A549 (cell line): ENCODE measurements around the gene SENP7. TPM values are rescaled to one million over a fixed set of nuclear protein-coding genes. Genes with fewer than 3 reads are reported as not detected.

ENCODE experiments used
- ATAC-seq, 2 experiments: fragments of 200-7000 bp in 1 of 2; fragments of >200 bp in 1 of 2; cut with Nextera tagmentation in 1 of 2; cut with Tn5 transposase in 1 of 2; 3 replicates each; pipeline versions ENCODE4 v1.8.0 to v1.9.1; 2018 to 2020; ENCODE audit warnings: mild to moderate bottlenecking in 1 of 2, moderate library complexity in 1 of 2
- CTCF ChIA-PET: fragments of 300-600 bp; sonication (Branson Sonifier 250); formaldehyde crosslinking; extraction: SDS; loops from one replicate; lab custom pipeline; 2021; ENCODE audit warnings: antibody characterized with exemption, inconsistent platforms; lab: Yijun Ruan, JAX
- POLR2A ChIA-PET: fragments of 350-600 bp; formaldehyde crosslinking; extraction: SDS; loops from one replicate; lab custom pipeline; 2021; ENCODE audit warnings: antibody characterized with exemption, inconsistent platforms; lab: Yijun Ruan, JAX
- DNase-seq, 2 experiments: peaks; one replicate each; pipeline versions ENCODE4 v3.0.0 to v3.0.0-alpha.2; 2011 to 2016; ENCODE audit warnings: low read depth in 1 of 2, low spot score in 1 of 2
- FAIRE-seq: peaks from 2 replicates; lab custom pipeline; 2011; peaks lifted over from hg19 to GRCh38; lab: Jason Lieb, UNC
- H3K27ac ChIP-seq, 2 experiments: fragments of >200 bp; sonication (Bioruptor Twin); formaldehyde crosslinking; 3 replicates each; pipeline ENCODE4 v1.5.1; 2016 to 2017
- H3K4me1 ChIP-seq: fragments of >200 bp; sonication (Bioruptor Twin); formaldehyde crosslinking; 3 replicates; pipeline ENCODE4 v1.6.1; 2016
- H3K4me2 ChIP-seq: fragments of >200 bp; sonication (Bioruptor Twin); formaldehyde crosslinking; 3 replicates; pipeline ENCODE4 v1.6.1; 2016
- H3K4me3 ChIP-seq: fragments of >200 bp; sonication (Bioruptor Twin); formaldehyde crosslinking; 3 replicates; pipeline ENCODE4 v1.5.1; 2016
- H3K9me3 ChIP-seq: fragments of >200 bp; sonication (Bioruptor Twin); formaldehyde crosslinking; 3 replicates; pipeline ENCODE4 v1.6.1; 2016
- BHLHE40 ChIP-seq: IDR thresholded peaks from 2 replicates; pipeline ENCODE4 v1.6.1; 2012; ENCODE audit warnings: low read depth, low read length, inconsistent platforms
- CEBPB ChIP-seq, 2 experiments: fragments of >200 bp in 1 of 2; sonication (Bioruptor Twin) in 1 of 2; formaldehyde crosslinking in 1 of 2; IDR thresholded peaks; 2 replicates each; pipeline ENCODE4 v1.6.1; 2012 to 2016
- CHD2 ChIP-seq: fragments of 150-350 bp; IDR thresholded peaks from 2 replicates; pipeline ENCODE4 v1.6.1; 2014; ENCODE audit warnings: low read length; ENCODE audit not compliant: partially characterized antibody
- EHF ChIP-seq: fragments of 250-450 bp; sonication (Bioruptor Pico); IDR thresholded peaks from 2 replicates; pipeline ENCODE4 v1.5.0; 2020; ENCODE audit warnings: mild to moderate bottlenecking
- EHMT2 ChIP-seq: fragments of 200-600 bp; sonication (generic); IDR thresholded peaks from 2 replicates; pipeline ENCODE4 v1.6.1; 2016; ENCODE audit warnings: antibody characterized with exemption, low read depth, mild to moderate bottlenecking, moderate library complexity
- HOXA7 ChIP-seq: fragments of 250-450 bp; sonication (Bioruptor Pico); IDR thresholded peaks from 2 replicates; pipeline ENCODE4 v1.5.0; 2020; ENCODE audit warnings: mild to moderate bottlenecking, moderate library complexity
- MAFK ChIP-seq: fragments of 450-650 bp; IDR thresholded peaks from 2 replicates; pipeline ENCODE4 v1.6.1; 2014; ENCODE audit not compliant: partially characterized antibody
- MAZ ChIP-seq: fragments of 150-350 bp; IDR thresholded peaks from 2 replicates; pipeline ENCODE4 v1.6.1; 2014; ENCODE audit warnings: antibody characterized with exemption, low read depth, low read length, borderline replicate concordance
- MYC ChIP-seq: IDR thresholded peaks from 2 replicates; pipeline ENCODE4 v1.6.1; 2012; ENCODE audit warnings: mild to moderate bottlenecking, inconsistent platforms, low read length, improper control_type of control experiment, borderline replicate concordance
- NFE2L2 ChIP-seq: fragments of 150-350 bp; conservative IDR thresholded peaks from 2 replicates; pipeline ENCODE4 v1.6.1; 2014; ENCODE audit warnings: low read length
- NPAS2 ChIP-seq: fragments of 250-450 bp; sonication (Bioruptor Pico); IDR thresholded peaks from 2 replicates; pipeline ENCODE4 v1.8.0; 2022; ENCODE audit warnings: mild to moderate bottlenecking, moderate library complexity, borderline replicate concordance
- POLR2AphosphoS2 ChIP-seq: conservative IDR thresholded peaks from 2 replicates; pipeline ENCODE4 v1.6.1; 2012; ENCODE audit warnings: low read length, improper control_type of control experiment, inconsistent platforms
- RARB ChIP-seq: fragments of 250-450 bp; sonication (Bioruptor Pico); IDR thresholded peaks from 2 replicates; pipeline ENCODE4 v1.8.0; 2021; ENCODE audit warnings: mild to moderate bottlenecking, moderate library complexity
- RCOR1 ChIP-seq: fragments of 150-350 bp; IDR thresholded peaks from 2 replicates; pipeline ENCODE4 v1.6.1; 2014; ENCODE audit warnings: antibody characterized with exemption, low read length, low read depth
- RNF2 ChIP-seq: fragments of 200-600 bp; sonication (generic); IDR thresholded peaks from 2 replicates; pipeline ENCODE4 v1.6.1; 2016; ENCODE audit warnings: low read depth, mild to moderate bottlenecking, antibody characterized with exemption, moderate library complexity, borderline replicate concordance
- SMC3 ChIP-seq: fragments of >200 bp; sonication (Bioruptor Twin); formaldehyde crosslinking; IDR thresholded peaks from 3 replicates; pipeline ENCODE4 v1.6.1; 2018; ENCODE audit warnings: inconsistent platforms
- TP53 ChIP-seq: fragments of 250-450 bp; sonication (Bioruptor Pico); IDR thresholded peaks from 2 replicates; pipeline ENCODE4 v1.5.0; 2021; ENCODE audit warnings: mild to moderate bottlenecking, moderate library complexity
- ZFP36 ChIP-seq: fragments of 450-650 bp; IDR thresholded peaks from 2 replicates; pipeline ENCODE4 v1.6.1; 2014; ENCODE audit warnings: borderline replicate concordance; ENCODE audit not compliant: partially characterized antibody
- WGBS: methylation state at CpG from one replicate; pipeline ENCODE4 v1.1.6; 2017; ENCODE audit errors: missing lambda C conversion rate; 5-methylcytosine and 5-hydroxymethylcytosine counted together
- polyA plus RNA-seq, 4 experiments: library from polyadenylated mRNA; depleted of rRNA in 3 of 4; stranded (reverse); fragments of >200 nt; fragmentation: RNase III in 1 of 4; extraction: RNeasy Plus Mini Kit Qiagen cat#74134 plus additional on column Dnase treatment in 1 of 4; gene quantifications; 2 replicates in 3 of 4; 3 replicates in 1 of 4; pipeline ENCODE4 v1.2.3, GENCODE V29; 2011 to 2017
- TF ChIP-seq, protein P1 (sequence below): IDR thresholded peaks from 2 replicates; pipeline ENCODE4 v1.6.1; 2012; ENCODE audit warnings: low read depth, borderline replicate concordance
- TF ChIP-seq, protein P2 (sequence below): fragments of 250-450 bp; sonication (Bioruptor Pico); IDR thresholded peaks from 2 replicates; pipeline ENCODE4 v1.5.0; 2021; ENCODE audit warnings: mild to moderate bottlenecking, moderate library complexity, borderline replicate concordance
- TF ChIP-seq, protein P3 (sequence below): fragments of >200 bp; sonication (Bioruptor Twin); formaldehyde crosslinking; IDR thresholded peaks from 3 replicates; pipeline ENCODE4 v1.5.1; 2016
- TF ChIP-seq, protein P4 (sequence below): fragments of >200 bp; sonication (Bioruptor Twin); formaldehyde crosslinking; IDR thresholded peaks from 3 replicates; pipeline ENCODE4 v1.6.1; 2016
- TF ChIP-seq, protein P5 (sequence below): fragments of 250-450 bp; sonication (Bioruptor Pico); IDR thresholded peaks from 2 replicates; pipeline ENCODE4 v1.5.0; 2020; ENCODE audit warnings: low read depth, mild to moderate bottlenecking, moderate library complexity

The SENP7 gene
- polyA plus RNA-seq, 2 of the 4 experiments (the other 2 are of a cell fraction), result 3.1 to 10.3 TPM

DNA sequence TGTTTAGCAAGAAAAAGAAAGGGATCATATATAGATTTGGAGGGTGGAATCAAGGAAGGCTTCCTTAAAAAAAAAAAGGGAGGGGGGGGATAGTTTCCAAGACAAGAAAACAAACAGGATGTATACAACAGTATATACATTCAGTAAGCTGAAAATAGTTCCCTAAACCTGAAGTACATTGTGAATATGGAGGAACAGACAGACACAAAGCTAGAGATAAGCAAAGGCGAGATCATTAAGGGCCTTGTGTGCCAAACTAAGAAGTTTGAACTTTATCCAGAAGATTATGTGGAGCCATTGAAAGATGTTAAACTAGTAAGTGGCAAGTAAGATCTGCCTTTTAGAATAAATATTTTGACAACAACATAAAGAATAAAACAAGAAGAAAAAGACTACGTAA, 99.4 kb downstream of the SENP7 start:
- no peak overlapping the region for H3K27ac ChIP-seq
- CTCF ChIA-PET, result no interaction called here
- TF ChIP-seq ZFP36 (no peak), EHF (CRISPR knock-in tag) (no peak), MYC (no peak), MAZ (no peak), CHD2 (no peak), EHMT2 (no peak), RCOR1 (no peak), NPAS2 (no peak), MAFK (no peak), RNF2 (no peak), TP53 (CRISPR knock-in tag) (no peak), HOXA7 (no peak), CEBPB (IDR thresholded peaks at IDR 0.05) (no peak), RARB (CRISPR knock-in tag) (no peak), POLR2AphosphoS2 (no peak), NFE2L2 (no peak)
- TF ChIP-seq, protein P1, sequence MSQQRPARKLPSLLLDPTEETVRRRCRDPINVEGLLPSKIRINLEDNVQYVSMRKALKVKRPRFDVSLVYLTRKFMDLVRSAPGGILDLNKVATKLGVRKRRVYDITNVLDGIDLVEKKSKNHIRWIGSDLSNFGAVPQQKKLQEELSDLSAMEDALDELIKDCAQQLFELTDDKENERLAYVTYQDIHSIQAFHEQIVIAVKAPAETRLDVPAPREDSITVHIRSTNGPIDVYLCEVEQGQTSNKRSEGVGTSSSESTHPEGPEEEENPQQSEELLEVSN, result no peak
- TF ChIP-seq, protein P2, sequence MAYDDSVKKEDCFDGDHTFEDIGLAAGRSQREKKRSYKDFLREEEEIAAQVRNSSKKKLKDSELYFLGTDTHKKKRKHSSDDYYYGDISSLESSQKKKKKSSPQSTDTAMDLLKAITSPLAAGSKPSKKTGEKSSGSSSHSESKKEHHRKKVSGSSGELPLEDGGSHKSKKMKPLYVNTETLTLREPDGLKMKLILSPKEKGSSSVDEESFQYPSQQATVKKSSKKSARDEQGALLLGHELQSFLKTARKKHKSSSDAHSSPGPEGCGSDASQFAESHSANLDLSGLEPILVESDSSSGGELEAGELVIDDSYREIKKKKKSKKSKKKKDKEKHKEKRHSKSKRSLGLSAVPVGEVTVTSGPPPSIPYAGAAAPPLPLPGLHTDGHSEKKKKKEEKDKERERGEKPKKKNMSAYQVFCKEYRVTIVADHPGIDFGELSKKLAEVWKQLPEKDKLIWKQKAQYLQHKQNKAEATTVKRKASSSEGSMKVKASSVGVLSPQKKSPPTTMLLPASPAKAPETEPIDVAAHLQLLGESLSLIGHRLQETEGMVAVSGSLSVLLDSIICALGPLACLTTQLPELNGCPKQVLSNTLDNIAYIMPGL (CRISPR knock-in tag), result no peak
- TF ChIP-seq, protein P3, sequence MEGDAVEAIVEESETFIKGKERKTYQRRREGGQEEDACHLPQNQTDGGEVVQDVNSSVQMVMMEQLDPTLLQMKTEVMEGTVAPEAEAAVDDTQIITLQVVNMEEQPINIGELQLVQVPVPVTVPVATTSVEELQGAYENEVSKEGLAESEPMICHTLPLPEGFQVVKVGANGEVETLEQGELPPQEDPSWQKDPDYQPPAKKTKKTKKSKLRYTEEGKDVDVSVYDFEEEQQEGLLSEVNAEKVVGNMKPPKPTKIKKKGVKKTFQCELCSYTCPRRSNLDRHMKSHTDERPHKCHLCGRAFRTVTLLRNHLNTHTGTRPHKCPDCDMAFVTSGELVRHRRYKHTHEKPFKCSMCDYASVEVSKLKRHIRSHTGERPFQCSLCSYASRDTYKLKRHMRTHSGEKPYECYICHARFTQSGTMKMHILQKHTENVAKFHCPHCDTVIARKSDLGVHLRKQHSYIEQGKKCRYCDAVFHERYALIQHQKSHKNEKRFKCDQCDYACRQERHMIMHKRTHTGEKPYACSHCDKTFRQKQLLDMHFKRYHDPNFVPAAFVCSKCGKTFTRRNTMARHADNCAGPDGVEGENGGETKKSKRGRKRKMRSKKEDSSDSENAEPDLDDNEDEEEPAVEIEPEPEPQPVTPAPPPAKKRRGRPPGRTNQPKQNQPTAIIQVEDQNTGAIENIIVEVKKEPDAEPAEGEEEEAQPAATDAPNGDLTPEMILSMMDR, result no peak
- TF ChIP-seq, protein P4, sequence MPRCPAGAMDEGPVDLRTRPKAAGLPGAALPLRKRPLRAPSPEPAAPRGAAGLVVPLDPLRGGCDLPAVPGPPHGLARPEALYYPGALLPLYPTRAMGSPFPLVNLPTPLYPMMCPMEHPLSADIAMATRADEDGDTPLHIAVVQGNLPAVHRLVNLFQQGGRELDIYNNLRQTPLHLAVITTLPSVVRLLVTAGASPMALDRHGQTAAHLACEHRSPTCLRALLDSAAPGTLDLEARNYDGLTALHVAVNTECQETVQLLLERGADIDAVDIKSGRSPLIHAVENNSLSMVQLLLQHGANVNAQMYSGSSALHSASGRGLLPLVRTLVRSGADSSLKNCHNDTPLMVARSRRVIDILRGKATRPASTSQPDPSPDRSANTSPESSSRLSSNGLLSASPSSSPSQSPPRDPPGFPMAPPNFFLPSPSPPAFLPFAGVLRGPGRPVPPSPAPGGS, result no peak
- TF ChIP-seq, all 56 proteins: peak for 0
- ATAC-seq (no peak), DNase-seq (no peak), FAIRE-seq (no peak)
- H3K4me1 ChIP-seq, result no peaks in the 10 kb centered on the region
- no peak overlapping the region for H3K4me3 ChIP-seq
- WGBS, result 88% methylated on average over 2 of the region's 2 CpGs
- POLR2A ChIA-PET, result no interaction called here
- no peaks in the 10 kb centered on the region for H3K9me3 ChIP-seq
- H3K4me2 ChIP-seq, result no peak overlapping the region

DNA sequence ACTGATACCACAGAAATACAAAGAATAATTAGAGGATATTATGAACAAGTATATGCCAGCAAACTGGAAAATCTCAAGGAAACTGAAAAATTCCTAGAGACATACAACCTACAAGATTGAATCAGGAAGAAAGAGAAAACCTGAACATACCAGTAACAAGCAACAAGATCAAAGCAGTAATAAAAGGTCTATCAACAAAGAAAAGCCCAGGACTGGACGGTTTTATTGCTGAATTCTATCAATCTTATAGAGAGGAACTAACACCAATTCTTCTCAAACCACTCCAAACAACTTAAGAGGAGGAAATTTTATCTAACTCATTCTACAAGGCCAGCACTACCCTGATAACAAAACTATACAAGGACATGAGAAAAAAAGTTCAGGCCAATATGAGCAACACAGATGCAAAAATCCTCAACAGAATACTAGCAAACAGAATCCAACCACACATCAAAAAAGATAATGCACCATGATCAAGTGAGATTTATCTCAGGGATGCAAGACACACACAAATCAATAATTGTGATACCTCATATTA, 121.5 kb downstream of the SENP7 start:
- peaks cover 12% of the 10 kb centered on the region; the same call in 2 of the 3 replicates for H3K9me3 ChIP-seq
- no peak overlapping the region for H3K4me2 ChIP-seq
- H3K4me1 ChIP-seq, result no peaks in the 10 kb centered on the region
- ATAC-seq (no peak), FAIRE-seq (no peak), DNase-seq (no peak)
- 13% methylated on average over 1 of the region's 1 CpG for WGBS
- CTCF ChIA-PET, result no interaction called here
- H3K27ac ChIP-seq, result no peak overlapping the region
- no peak overlapping the region for H3K4me3 ChIP-seq
- TF ChIP-seq NPAS2 (no peak), POLR2AphosphoS2 (no peak), SMC3 (no peak), BHLHE40 (no peak)
- TF ChIP-seq, protein P5, sequence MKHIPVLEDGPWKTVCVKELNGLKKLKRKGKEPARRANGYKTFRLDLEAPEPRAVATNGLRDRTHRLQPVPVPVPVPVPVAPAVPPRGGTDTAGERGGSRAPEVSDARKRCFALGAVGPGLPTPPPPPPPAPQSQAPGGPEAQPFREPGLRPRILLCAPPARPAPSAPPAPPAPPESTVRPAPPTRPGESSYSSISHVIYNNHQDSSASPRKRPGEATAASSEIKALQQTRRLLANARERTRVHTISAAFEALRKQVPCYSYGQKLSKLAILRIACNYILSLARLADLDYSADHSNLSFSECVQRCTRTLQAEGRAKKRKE (CRISPR knock-in tag), result no peak
- POLR2A ChIA-PET, result no interaction called here
